GM18870 (cell line): ENCODE measurements around the gene CR1.
A peak's percentile ranks its signal among the peaks of the same experiment; 100 is the strongest.
"Not testable (repeated sequence)": the region's sequence is repeated elsewhere in the genome, so short reads cannot be mapped to it uniquely, and the experiment has no call there.

Experiments
- ATAC-seq: cut with Tn5 transposase; IDR thresholded peaks from one replicate; pipeline ENCODE4 v1.9.1; 2021; ENCODE audit warnings: moderate library complexity; ENCODE audit not compliant: unreplicated experiment

The CR1 gene

GRCh38 chr1:207669528-207670009 lies 173.6 kb downstream of the CR1 start:
- ATAC-seq, result no peak

DNA sequence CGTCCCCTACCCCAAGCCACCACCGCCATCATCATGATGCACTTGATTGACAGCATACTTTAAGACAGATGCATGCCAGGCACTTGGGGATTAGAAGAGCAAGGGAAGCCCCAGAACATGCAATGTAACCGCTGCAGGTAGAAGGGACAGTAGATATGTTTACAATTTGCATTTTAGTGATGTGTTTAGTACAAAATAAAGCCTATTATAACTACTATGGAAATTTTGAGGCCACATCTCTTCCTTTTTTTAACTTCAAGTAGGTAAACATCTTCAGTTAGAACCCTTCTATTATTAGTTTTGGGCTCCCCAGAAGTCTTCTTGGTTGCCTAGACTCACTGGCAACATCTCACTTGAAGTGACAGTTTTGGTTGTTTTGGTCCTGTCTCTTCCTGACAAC lies 174.2 kb downstream of the CR1 start:
- peak; percentile 77 for ATAC-seq

GRCh38 chr1:207670997-207671396 lies 175.0 kb downstream of the CR1 start:
- ATAC-seq, result no peak

GRCh38 chr1:207672522-207673130 lies 176.7 kb downstream of the CR1 start:
- no peak for ATAC-seq

GRCh38 chr1:207673399-207673798 lies 177.4 kb downstream of the CR1 start:
- ATAC-seq, result no peak

DNA sequence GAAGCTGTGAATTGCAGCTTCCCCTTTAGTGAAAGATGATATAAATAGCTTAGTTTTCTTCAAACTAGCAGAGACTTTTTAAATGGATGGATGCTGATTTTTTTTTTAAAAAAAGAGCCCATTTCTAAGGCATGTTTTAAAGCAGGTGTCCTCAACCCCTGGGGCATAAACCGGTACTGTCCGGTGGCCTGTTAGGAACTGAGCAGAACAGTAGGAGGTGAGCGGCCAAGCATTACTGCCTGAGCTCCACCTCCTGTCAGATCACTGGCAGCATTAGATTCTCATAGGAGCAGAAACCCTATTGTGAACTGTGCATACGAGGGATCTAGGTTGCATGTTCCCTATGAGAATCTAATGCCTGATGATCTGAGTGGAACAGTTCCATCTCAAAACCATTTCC lies 180.2 kb downstream of the CR1 start:
- no peak for ATAC-seq

DNA sequence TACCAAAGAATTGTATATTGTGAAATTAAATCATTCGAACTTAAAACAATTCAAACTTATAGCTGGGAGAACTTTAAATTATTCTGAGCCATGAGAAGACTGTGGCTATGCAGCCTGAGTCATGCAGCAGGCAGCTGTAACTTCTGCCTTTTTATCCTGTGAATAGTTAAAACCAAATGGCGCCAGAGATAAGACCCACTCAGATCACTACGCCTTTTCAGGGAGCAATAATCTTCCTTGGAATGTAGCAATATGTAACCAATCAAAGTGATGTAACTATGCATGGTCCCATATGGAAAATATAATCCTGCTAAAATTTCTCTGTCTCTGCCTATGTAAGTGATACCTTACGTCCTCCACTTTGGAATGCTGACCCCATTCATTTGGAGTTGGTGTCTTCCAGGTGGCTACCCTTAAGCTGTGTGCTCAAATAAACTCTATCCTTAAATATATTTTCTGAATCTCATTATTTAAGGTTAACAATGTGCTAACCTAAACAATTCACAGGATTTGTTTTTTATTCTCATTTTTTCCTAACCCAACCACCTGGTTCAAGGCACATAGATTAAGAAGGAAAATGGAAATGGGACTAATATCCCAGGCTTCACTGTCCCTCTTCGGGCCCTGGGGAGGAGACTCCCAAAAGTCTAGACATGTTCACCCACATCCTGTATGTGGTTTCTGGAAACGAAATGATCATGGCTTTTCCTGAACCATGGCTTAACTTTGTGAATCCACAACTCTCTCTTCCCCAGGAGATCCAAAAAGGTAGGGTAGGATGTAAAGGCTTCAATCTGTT lies 184.8 kb downstream of the CR1 start:
- not testable (repeated sequence) for ATAC-seq

GRCh38 chr1:207682872-207683434 lies 187.0 kb downstream of the CR1 start:
- not testable (repeated sequence) for ATAC-seq

GRCh38 chr1:207690551-207690950 lies 194.6 kb downstream of the CR1 start:
- ATAC-seq, result not testable (repeated sequence)

- ATAC-seq, result no peak
Measured at GRCh38 chr1:207691010-207691409, 195.1 kb downstream of the CR1 start.
